Measurements from ENCODE around the gene TANGO6.

TANGO6 gene

DNA sequence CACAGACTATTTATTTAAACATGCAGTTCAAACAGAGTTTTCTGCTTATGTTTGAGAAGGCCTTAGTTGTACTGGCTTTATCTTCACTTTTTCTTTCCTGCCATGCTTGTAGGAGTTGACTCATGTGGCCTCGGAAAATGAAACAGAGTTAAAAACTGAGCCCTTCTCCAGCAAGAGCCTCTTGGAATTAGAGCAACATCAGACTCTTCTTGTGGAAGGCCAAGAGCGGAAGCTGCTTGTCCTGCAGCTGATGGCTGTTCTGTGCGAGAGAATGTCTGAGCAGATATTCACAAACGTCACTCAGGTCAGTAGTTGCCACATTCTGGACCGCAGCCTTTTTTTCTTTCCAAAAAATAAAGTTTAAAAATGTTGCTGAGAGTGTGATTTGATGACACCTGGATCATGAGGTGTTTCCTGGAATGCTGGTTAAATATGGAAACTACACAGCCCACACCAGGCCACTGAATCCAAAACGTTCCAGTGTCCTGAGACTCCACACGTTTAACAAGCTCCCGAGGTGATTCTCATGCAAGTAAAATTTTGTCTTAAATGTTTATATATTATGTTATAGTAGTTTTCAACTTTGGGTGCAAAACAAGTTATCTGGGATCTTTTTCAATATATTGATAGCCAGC is 65.9 kb downstream of the TANGO6 start:
- DNase-seq (ENCODE audit: low read depth in 2 of 2), result no peak

DNA sequence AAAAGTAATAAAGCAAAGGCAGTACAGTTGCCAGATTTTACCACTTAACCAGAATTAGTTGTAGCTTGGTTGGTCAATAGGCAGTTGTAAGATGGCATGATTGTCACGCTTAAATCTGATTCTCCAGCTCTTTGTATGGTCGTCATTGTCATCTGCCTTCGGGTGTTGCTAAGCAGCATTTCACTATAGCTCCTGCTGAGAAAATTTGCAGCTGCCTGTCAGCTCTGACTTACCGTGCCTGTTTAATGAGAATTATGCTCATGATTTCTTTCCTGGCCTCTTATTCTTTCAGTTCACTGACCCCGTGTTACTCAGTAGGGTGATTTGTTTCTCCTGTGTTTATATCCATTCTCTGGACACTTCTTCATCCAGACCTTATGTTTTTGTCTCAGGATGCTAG is 66.7 kb downstream of the TANGO6 start:
- DNase-seq (ENCODE audit: low read depth in 2 of 2), result no peak

DNA sequence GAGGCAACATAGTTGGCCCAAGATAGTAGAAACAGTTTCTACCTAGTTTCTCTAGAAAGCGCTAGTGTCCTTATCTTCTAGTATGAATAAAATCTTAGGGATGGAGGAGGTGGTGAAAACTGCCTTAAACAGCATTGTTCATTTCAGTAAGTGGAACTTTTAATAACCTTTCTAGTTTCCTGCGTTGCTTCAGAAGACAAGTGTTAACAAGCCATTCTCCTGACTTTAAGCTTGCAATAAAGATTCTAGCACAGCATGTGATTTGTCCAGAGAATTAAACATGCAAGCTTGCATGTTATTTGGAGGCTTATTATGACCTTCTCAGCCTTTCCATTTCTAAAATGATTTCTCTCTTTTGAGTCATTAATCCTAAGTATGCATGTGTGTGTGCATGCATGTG is 72.3 kb downstream of the TANGO6 start:
- no peak for DNase-seq (ENCODE audit: low read depth in 2 of 2)

DNA sequence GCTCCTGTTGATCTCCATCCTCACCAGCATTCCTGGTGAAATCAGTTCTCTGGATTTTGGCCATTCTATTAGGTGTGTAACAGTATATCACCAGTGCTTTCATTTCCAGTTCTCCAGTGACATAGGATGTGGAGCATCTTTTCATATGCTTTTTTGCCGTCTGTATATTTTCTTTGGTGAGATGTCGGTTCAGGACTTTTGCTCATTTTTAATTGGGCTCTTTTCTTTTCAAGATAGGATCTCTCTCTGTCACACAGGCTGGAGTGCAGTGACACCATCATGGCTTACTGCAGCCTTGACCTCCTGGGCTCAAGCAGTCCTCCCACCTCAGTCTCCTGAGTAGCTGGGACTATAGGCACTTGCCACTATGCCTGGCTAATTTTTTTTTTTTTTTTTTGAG is 74.2 kb downstream of the TANGO6 start:
- DNase-seq (ENCODE audit: low read depth in 2 of 2), result no peak

DNA sequence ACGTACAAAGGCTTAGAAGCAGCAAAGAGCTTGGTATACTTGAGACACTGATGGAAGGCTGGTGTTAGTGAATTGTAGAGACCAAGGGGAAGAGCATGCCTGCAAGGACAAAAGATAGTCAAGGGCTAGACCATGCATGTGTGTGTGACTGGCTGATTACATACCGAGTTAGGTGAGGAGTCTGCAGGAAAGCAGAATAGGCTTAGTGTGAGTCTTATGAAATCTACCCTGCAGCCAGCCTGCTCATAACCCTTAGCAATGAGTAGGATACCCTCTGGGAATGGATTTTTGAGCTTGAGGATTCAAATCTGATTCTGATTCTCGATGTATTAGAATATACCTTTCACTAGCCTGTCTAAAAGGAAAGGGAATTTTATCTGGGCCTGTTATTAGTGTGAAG is 77.0 kb downstream of the TANGO6 start:
- DNase-seq (ENCODE audit: low read depth in 2 of 2), result no peak

DNA sequence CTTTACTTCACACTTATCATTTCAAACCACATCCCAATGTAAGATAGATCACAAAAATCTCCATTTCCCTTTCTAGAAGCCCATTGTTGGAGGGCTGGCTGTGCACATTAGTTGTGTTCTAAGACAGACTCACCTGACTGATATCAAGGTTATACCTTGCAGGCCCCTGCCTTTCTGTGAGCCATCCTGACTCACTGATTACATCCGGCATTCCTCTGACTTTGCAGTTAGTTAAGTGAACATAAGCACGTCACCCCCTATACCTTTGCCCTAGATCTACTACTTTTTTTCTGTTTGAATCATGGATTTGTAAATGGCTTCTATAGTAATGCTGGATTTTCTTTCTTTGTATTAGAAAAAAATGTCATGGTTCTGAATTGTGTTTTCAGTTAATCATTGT is 78.3 kb downstream of the TANGO6 start:
- DNase-seq (ENCODE audit: low read depth in 2 of 2), result no peak

DNA sequence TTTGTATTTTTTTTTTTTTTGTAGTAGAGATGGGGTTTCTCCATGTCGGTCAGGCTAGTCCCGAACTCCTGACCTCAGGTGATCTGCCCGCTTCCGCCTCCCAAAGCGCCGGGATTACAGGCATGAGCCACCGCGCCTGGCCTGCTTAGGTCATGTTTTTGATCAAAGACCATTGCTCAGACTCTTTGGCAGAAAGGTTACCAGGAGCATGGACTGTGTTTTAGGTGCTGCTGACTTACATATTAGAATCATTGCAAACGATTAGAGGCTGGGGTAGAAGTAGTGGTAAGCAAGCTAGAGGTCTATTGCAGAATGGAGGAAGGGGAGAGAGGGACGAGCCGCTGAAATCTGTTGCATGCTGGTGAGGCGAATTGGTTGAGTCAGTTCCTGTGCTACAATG is 79.8 kb downstream of the TANGO6 start:
- no peak for DNase-seq (ENCODE audit: low read depth in 2 of 2)

DNA sequence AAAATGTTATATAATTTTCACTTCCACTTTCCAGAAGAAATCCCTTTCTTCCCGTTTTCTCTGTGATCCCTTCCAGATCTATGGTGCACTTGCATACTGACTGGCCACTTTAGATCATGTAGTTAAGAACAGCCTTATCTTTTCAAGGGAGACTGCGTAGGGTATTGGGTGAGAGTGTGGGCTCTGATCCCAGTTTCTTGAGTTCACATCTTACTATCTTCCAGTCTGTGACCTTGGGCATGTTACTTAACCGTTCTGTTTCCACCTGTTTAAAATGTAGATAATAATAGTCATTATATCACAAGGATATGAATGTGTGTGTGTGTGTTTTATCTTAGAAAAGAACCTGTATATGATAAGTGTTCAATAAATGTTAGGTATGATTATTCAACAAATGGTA is 83.7 kb downstream of the TANGO6 start:
- no peak for DNase-seq (ENCODE audit: low read depth in 2 of 2)

DNA sequence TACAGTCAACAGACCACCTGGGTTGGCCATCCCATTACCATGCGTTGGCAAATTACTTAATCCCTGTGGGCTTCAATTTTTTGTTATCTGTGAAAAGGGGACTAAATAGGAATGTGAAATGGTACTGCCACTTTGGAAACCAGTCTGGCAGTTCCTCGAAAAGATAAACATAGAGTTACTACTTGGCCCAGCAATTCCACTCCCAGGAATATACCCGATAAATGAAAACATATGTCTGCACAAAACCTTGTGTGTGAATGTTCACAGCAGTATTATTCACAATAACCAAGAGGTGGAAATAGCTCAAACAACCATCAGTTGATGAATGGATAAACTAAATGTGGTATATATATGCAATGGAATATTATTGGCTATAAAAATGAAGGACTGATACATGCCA is 87.9 kb downstream of the TANGO6 start:
- no peak for DNase-seq (ENCODE audit: low read depth in 2 of 2)

DNA sequence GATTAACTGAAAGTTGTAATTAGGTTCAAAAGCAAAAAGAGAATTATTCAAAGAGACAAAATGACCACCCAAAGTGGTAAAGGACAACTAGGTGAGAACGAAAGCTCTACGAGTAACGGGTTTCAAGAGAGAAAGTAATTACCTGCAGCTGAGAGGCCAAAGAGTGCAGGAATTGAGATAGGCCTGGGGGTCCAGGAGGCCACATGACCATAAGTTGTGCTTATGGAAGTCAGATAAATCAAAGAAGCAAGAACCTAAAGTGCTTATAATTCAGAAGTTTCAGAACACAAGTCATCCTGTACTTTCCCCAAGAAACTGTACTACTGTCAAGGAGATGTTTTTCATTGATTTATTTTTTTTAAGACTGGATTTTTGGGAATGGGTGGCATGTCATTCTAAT is 91.1 kb downstream of the TANGO6 start:
- no peak for DNase-seq (ENCODE audit: low read depth in 2 of 2)

DNA sequence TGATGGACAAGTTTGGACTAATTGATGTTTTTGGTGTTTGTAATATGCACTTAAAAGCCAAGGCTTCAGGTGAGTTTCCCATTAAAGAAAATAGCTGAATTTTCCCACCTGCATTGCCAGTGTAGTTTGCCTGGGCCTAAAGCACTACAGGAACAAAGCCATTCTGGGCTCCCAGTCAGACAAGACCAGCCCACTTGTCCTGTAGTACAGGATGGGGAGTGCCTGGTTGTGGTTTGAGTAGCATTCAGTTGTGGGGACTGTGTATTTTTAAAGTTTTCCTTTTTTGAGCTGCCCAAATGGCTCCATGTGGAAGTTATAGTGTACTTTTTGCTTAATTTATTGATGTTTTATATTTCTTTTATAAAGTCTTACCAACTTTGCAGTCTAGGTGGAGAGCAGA is 91.7 kb downstream of the TANGO6 start:
- DNase-seq (ENCODE audit: low read depth in 2 of 2), result no peak

DNA sequence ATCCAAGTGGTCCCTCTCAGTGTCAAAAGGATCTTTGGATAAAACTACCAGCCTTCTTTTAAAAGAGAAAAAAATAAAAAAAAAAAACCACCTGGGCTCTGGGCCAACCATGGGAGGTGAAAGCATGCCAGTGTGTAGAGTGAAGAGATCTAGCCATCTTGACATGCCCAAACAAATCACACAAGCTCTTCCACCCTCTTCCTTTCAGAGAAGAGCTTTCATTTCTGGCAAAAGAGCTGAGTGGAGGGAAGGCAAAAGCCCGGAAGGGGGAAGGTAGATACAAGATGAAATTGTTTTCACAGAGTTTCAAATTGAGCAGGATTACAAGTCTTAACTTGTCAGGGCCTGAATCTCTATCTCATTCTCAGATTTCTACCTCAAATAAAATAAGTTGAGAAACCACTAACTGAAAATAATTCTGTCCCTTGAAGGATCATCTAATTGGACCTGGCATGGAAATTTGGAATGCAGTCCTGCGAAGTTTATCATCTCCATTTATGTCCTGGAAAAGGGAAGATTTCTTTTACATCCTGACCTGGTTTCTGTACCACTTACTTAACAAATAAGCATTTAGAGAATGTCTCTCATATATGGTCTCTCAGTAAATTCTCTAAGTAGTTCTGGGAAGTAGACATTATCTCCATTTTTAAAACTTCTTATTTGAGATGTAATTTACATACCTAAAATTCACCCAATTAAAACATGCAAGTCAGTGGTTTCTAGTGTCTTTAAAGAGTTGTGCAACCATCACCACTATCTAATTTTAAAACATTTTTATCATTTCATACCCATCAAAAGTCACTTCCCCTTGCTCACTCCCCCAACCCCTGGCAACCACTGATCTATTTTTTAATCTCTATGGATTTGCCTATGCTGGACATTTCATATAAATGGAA is 93.7 kb downstream of the TANGO6 start:
- DNase-seq (ENCODE audit: low read depth in 2 of 2), result no peak

DNA sequence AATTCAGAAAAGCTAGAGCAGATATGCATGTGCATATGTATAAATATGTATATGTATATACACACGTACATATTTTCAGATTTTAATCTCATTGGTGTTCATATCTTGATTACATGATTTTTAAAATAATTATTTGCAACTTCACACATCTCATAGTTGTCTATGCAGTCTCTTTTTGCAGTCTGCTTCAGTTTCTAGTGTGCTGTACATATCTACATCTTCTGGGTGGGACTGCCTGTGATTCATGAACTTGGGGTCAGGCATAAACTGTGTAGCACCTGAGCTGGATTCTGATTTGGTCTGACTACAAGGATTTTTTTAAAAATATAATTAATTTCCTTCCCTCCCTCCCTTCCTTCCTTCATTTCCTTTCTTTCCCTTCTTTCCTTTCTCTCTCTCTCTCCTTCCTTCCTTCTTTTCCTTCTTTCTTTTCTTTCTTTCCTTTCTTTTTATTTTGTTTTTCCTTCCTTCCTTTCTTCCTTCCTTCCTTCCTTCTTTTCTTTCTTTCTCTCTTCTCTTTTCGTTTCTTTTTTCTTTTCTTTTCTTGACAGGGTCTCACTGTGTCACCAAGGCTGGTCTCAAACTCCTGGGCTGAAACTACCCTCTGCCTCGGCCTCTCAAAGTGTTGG is 96.5 kb downstream of the TANGO6 start:
- no peak for DNase-seq (ENCODE audit: low read depth in 2 of 2)

DNA sequence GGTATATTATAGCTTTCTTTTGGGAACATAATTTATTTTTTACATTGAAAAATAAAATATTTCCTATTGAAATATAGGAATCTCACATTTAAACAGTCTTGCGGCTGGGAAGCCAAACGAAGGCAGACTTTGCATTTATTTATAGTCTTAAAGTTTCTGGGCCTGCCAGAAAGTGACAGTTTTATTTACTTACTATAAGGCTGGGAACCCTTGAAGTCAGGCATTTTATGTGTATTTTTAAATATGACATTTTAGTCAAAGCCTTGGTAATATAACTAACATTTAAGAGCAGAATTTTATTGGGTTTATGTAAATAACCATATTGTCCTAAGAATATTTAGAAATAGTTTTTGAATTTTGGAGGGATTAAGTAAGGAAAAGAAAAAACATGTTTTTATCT is 97.5 kb downstream of the TANGO6 start:
- no peak for DNase-seq (ENCODE audit: low read depth in 2 of 2)

DNA sequence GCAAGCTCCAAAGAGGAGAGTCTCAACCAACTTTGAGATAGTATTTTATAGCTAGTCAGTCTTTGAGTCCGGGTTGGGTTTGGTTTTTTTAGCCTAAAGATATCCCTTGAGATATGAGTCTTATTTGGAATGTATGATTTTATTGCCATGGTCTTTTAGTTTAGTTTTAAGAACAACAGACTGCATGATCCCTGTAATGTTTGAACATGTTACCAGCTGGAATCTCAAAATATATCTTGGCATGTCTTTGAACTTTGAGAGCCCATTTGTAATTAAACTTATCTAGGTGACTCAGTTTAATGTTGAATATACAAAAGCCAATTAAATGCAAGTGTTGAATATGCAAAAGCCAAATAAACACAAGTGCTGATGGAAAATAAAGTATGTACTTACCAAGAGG is 100.6 kb downstream of the TANGO6 start:
- DNase-seq (ENCODE audit: low read depth in 2 of 2), result no peak

DNA sequence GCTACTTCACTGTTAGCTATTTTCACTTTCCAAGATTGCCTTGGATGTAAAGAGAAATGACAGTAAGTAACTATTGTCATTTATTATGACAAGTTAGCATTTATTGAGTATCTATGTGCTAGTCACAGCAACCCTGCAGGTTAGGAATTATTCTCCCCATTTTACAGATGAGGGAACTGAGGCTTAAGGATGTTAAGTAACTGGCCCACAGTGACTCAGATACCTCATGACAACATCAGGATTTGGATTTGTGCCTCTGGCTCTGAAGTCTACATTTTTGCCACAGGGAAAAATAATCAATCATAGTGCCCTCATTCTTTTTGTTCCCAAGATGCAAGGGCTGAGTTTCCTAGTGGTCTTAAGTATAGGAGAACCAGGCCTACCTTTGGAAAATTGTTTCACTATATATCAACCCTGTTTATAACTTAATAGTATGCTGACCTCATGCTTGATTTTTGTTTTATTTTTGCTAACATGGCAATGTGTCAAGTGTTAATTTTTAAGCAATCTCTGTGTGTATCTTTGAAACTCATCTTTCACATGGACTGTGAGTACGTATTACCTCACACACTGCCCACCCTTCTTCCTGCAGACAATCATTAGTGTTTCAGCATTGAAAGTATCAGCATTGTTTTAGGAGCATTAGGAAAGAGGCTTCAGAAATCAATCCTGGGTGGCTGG is 105.0 kb downstream of the TANGO6 start:
- no peak for DNase-seq (ENCODE audit: low read depth in 2 of 2)

DNA sequence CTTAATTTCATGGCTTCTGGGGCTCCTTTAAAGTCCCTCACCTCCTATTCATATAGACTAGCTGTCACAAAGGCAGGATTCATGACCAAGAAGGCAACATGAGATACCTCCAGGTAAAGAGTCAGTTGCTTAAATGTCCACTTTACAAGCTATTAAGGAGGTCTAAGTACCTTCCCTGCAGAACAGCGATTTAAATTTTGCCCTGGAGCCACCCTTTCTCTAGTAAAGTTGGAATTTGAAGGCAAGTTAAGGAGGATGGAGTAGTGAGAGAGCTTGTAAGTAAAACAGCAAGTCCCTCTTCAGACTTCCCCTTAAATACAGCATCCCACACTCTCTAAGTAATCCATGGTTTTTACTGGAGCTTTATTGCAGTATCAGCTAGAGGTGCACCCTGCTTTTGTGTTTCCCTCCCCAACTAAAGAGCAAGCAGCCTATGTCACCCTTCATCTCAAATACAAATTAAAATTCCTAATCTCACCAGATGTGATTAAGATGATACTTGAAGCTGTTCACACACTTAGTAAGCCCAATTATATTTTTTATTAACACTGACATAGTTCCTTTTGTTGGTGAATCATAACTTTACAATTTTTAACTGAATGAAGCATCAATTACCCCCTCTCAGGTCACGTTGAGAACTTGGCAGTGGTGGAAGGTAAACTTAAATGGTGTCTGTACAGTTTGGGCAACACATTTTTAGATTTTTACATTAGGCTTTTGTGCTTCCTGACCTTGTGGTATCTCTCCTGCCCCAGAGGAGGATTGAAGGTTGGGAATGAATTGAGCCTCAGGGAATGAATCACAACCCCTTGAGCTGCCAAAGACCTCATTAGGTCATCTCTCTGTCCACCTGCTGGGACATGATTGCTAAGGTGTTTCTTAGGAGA is 108.9 kb downstream of the TANGO6 start:
- no peak for DNase-seq (ENCODE audit: low read depth in 2 of 2)

DNA sequence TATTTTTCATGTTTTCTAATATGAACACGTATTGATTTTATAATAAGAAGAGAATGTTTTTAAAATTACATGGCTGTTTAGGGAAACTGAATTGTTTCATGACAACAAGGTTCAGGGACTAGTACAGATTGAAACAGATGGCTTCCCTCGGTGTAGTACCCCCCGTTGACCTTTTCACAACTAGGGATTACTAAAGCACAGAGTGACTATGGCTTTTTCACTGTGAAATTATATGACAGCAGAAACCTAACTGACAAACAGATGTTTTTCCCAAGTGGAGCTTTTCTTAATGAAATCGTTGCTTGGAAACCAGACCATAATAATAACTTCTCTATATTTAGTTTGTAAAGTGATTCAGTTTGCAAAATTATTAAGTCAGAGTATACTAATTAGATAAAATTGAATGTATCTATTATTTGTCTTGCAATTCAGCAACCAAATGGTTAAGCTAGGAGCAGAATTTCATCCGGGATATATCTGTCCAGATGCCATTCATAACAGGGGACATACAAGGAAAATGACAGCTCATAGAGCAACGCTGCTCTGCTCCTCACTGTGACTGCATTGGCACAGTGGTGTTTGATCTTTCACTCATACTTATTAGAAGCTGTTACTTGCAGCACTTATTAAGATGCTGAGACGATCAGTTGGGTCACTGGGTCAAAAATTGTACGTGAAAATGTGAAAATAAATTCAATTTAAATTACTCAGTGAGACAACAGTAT is 111.7 kb downstream of the TANGO6 start:
- no peak for DNase-seq (ENCODE audit: low read depth in 2 of 2)

DNA sequence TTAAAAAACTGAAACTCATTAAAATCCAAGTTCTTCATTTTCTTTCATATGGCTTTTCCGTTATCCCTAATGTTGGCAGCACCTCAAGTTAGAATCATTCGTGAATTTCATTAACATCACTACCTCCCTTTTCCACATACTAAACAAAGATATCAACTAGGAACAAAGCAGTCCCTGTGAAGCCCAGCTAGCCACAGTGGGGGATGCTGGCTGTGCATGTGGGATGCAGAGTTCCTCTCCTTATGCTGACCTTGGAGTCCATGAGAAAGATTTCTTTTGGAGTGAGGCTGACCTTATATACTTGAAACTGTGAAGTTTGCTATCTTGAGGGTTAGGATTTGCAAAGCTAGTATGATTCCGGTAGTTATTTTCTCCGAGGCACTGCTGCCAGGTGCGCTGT is 117.6 kb downstream of the TANGO6 start:
- DNase-seq (ENCODE audit: low read depth in 2 of 2), result no peak

DNA sequence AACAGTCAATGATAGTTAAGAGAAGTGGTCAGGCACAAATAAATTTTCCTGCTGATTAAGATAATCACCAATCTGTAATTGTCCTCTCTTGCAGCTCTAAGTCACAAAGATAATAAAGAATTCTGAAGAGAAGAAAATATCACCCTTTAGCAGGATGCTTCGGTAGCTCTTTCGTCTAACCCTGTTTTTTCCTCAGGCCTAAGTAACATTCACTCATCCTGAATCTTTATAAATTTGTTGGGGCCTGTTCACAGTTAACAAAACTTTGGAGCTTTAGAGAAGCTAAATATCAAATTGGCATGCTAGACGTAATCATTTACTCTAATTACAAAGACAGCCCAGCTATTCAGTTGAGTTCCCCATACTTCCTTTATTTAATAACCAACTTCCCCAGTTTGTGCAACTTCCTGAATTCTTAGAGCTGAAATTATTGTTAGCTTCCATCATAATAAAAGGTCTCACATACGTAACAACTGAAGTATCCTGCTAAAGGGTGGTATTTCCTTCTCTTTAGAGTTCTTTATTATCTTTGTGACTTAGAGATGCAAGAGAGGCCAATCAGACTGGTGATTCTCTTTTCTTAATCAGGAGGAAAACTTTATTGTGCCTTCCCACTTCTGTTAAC is 118.6 kb downstream of the TANGO6 start:
- no peak for DNase-seq (ENCODE audit: low read depth in 2 of 2)
